CD4-positive, CD25-positive, alpha-beta regulatory T cell (primary cell): ENCODE data around the gene TMPRSS11F. TPM values are rescaled to one million over a fixed set of nuclear protein-coding genes. Genes with fewer than 3 reads are reported as not detected.

Experiments used
- polyA plus RNA-seq, 4 donors: library from polyadenylated mRNA; unstranded; fragments of 300-500 nt; fragmentation: Illumina TruSeq; gene quantifications; one replicate each; pipeline ENCODE4 v1.2.3, GENCODE V29; 2021
- total RNA-seq: library from RNA; stranded (reverse); gene quantifications from one replicate; pipeline ENCODE4 v1.2.3, GENCODE V29; 2022

Gene TMPRSS11F
- total and polyA plus RNA-seq, 5 donors from 2014 or later: not detected

Other genes starting within 250 kb of the TMPRSS11F start
- not detected for gene TMPRSS11D, start 245.9 kb downstream of the TMPRSS11F start, total RNA-seq
- gene TMPRSS11D, start 245.9 kb downstream of the TMPRSS11F start, polyA plus RNA-seq: not detected
- gene TMPRSS11A, start 166.4 kb downstream of the TMPRSS11F start, total RNA-seq: not detected
- gene TMPRSS11A, start 166.4 kb downstream of the TMPRSS11F start, polyA plus RNA-seq: not detected
- gene TMPRSS11B, start 115.8 kb upstream of the TMPRSS11F start, total RNA-seq: not detected
- gene TMPRSS11B, start 115.8 kb upstream of the TMPRSS11F start, polyA plus RNA-seq: not detected
- 328 TPM for gene YTHDC1, start 220.2 kb upstream of the TMPRSS11F start, total RNA-seq
- gene YTHDC1, start 220.2 kb upstream of the TMPRSS11F start, polyA plus RNA-seq: 10 to 100 TPM; 24.6 to 43.3 (median 28.3) TPM